ENCODE measurements around the gene CIPC.

CIPC gene

GRCh38 chr14:77125823-77126325 lies 27.8 kb downstream of the CIPC start:
- DNase-seq (ENCODE audit: low spot score): no peak

GRCh38 chr14:77126461-77126990 lies 28.5 kb downstream of the CIPC start:
- DNase-seq (ENCODE audit: low spot score): no peak

DNA sequence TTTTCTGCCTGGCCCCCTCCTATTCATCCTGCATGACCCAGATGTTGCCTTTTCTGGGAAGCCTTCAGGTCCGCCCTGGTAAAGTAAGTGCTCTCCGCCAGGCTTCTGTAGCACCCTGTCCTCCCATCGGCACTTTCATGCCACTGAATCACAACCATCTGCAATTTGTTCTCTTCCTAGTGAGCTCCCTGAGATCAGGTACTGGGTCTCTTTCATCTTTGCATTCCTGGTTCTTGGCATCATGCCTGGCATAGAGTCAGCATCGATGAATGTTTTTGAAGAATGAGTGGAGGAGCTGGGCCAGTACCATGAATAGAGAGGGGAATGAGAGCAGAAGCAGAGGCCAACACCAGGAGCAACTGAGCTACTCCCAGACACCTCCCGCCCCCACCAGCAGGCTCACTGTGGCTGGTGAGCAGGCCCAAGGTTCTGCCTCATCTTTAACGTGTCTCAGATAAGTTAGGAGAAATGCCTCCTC lies 30.4 kb downstream of the CIPC start:
- no peak for DNase-seq (ENCODE audit: low spot score)

DNA sequence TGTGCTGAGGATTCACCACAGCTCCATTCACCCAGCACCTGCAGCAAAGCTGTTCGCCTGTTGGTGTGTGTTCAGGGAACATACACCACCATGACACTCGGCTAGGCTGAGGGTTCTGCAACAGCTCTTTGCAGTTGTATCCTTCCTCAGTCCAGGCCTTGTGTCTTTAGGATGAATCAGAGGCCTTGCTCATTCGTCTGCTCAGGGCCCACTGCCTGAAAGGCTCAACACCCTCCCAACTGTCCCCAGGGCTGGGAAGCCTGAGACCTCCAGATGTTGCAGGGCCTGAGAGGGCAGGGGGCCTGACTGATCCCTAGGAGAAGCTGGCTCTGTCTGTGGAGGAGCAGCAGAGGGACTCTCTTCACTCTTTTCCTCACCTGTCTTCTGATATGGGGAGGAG lies 32.3 kb downstream of the CIPC start:
- DNase-seq (ENCODE audit: low spot score): no peak

DNA sequence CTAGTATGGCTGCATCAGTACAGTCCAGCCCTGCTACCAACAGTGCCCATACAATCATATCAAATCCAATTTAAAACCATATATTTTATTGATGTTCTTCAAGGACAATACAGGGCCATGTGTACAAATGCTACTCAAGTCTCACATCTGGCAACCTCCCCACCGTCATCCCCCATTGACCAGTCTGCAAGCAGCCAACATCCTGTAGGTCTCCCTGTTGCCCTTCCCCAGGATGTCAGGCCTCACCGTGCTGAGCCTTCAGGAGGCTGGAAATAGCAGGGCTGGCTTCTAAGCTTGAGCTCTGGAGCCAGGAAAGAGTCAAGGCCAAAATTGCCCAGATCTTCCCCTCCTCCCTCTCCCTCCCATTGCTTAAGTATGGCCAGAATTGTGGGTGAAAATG lies 33.1 kb downstream of the CIPC start:
- no peak for DNase-seq (ENCODE audit: low spot score)

GRCh38 chr14:77131871-77132486 lies 33.9 kb downstream of the CIPC start:
- DNase-seq (ENCODE audit: low spot score): no peak

- no peak for DNase-seq (ENCODE audit: low spot score)
Measured at GRCh38 chr14:77133720-77134338, 35.8 kb downstream of the CIPC start.

DNA sequence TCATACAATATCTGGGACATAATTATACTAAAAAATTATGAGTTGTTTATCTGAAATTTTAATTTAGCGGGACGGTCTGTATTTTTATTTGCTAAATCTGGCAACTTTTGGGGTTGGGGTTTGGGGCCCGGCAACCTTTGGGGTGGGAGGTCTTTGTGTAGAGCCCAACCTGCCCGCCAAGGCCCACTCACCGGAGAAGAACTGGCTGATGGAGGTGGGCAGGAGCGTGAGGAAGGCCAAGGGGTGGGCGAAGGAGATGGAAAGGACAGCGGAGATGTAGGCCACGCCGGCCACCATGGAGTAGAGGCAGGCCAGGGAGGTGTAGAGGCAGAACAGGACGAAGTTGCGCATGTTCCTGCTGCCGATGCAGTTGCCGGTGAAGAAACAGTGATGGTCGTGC lies 41.0 kb downstream of the CIPC start:
- no peak for DNase-seq (ENCODE audit: low spot score)

- no peak for DNase-seq (ENCODE audit: low spot score)
Measured at GRCh38 chr14:77139540-77140358, 41.7 kb downstream of the CIPC start.

- no peak for DNase-seq (ENCODE audit: low spot score)
Measured at GRCh38 chr14:77140359-77141213, 42.5 kb downstream of the CIPC start.

DNA sequence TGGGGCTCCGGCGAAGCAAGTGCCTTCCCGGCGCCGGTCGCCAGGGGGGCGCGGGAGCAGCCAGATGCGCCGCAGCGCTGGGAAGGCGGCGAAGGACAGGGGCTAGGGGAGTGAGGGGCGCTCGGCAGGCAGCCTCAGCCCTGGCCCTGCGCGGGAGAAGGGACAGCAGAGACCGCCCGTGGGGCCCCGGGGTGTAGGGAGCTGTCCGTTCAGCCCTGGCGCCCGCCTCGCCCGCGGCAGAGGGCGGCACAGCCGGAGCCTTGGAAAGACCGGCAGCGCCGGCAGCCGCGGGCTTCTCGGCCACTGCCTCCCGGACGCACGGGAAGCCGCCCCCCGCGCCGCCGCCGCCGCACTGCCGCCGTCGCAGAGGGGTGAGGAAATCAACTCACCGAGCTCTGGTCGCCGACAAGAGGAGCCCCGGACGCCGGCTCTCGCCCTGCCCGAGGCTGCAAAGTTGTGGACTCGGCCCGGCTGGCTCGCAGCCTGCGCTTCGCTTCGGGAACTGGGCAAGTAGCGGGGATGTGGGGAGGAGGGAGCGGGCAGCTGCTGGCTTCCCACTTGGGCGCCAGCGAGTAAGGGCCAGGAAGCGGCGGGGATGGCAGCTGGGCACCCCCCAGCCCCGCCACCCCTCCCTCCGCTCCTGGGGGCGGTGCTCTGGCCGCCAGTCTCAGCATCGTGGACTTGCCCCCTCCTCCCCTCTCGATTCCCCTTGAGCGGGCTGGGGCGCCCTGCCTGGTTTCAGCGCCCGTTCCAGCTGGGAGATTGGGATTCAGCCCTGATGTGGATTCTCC lies 43.4 kb downstream of the CIPC start, which contains the start of gene ZDHHC22:
Gene ZDHHC22, minus strand, starts transcription at position 578 of the 791 bp plus-strand sequence. CDS start 2,053 bp downstream, outside the sequence.
- DNase-seq (ENCODE audit: low spot score): no peak

- no peak for DNase-seq (ENCODE audit: low spot score)
Measured at GRCh38 chr14:77142005-77142800, 44.1 kb downstream of the CIPC start.

DNA sequence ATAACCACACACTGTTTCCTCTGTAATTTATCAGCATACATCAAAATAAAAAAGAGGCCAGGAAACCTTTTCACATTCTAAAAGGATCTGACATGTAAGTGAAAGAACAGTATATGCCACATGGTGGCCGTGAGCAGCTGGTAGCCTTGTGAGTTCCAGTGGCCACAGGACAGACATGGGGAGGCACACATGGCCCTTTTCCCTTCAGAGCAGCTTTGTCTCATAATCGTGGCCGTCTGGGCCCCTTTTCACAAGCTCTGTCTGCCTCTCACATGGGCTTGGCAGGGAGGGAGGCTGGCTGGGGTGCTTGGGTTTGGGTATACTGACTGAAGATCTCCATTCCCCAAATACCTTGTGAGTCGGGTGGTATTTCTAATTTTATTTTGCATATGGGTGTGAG lies 45.0 kb downstream of the CIPC start:
- DNase-seq (ENCODE audit: low spot score): no peak

- DNase-seq (ENCODE audit: low spot score): no peak
Measured at GRCh38 chr14:77144412-77145115, 46.5 kb downstream of the CIPC start.

- no peak for DNase-seq (ENCODE audit: low spot score)
Measured at GRCh38 chr14:77145975-77146740, 48.1 kb downstream of the CIPC start.

GRCh38 chr14:77148510-77149231 lies 50.6 kb downstream of the CIPC start:
- no peak for DNase-seq (ENCODE audit: low spot score)

GRCh38 chr14:77151245-77151644 lies 53.2 kb downstream of the CIPC start:
- no peak for DNase-seq (ENCODE audit: low spot score)
